Activated T-cell treated with anti-CD3 and anti-CD28 coated beads, Interleukin-2, amount 50 U/mL, for 4 hours (primary cell): ENCODE results near the gene NUF2. TPM values are rescaled to one million over a fixed set of nuclear protein-coding genes. Genes with fewer than 3 reads are reported as not detected.
"Not testable (repeated sequence)": the region's sequence is repeated elsewhere in the genome, so short reads cannot be mapped to it uniquely, and the experiment has no call there.

ENCODE experiments used
- ATAC-seq, 2 donors: fragments of 200-7000 bp; cut with Tn5 transposase; one replicate each; pipeline ENCODE4 v1.10.0; 2021
- DNase-seq: peaks from one replicate; pipeline ENCODE4 v3.0.0-alpha.2; 2020
- H3K27me3 Mint-ChIP-seq: one replicate; pipeline ENCODE4 v1.8.0; 2021; ENCODE audit warnings: low read depth, mixed read lengths
- H3K36me3 Mint-ChIP-seq: one replicate; pipeline ENCODE4 v1.8.0; 2022; ENCODE audit warnings: mixed read lengths; ENCODE audit not compliant: insufficient read depth
- H3K4me1 Mint-ChIP-seq: one replicate; pipeline ENCODE4 v1.8.0; 2021; ENCODE audit warnings: low read depth, mixed read lengths
- H3K4me3 Mint-ChIP-seq: one replicate; pipeline ENCODE4 v1.8.0; 2021; ENCODE audit warnings: mild to moderate bottlenecking, moderate library complexity, mixed read lengths
- H3K9me3 Mint-ChIP-seq: one replicate; pipeline ENCODE4 v1.8.0; 2021; ENCODE audit warnings: mixed read lengths
- total RNA-seq, 3 donors: library from RNA; stranded (reverse); gene quantifications; one replicate each; pipeline ENCODE4 v1.2.1, GENCODE V29; 2021

NUF2 gene
- 1 to 10 TPM; 4.9 to 6.7 (median 6.4) TPM for total RNA-seq

- H3K9me3 Mint-ChIP-seq: no peaks in the 10 kb centered on the region
- peak; percentile 94 for DNase-seq
- no peaks in the 10 kb centered on the region for H3K27me3 Mint-ChIP-seq
- H3K36me3 Mint-ChIP-seq: no peaks in the 10 kb centered on the region
- peak; percentile 97 to 98 for ATAC-seq
- H3K4me1 Mint-ChIP-seq: peaks cover 19% of the 10 kb centered on the region
- H3K4me3 Mint-ChIP-seq: peak within 1 kb of the TSS; percentile 89
These were observed at the start of gene NUF2 for GRCh38 chr1:163321311-163322305. Gene NUF2, plus strand, starts transcription at chr1:163321954. Its CDS starts 4,098 bp downstream, at chr1:163326052.

- Mint-ChIP-seq H3K9me3 (peaks cover 11% of the 10 kb centered on the region), H3K4me3 (no peak overlapping the region), H3K4me1 (no peaks in the 10 kb centered on the region), H3K27me3 (no peaks in the 10 kb centered on the region), H3K36me3 (peaks cover 20% of the 10 kb centered on the region)
- no peak for ATAC-seq
- DNase-seq: no peak
These were observed 47.9 kb upstream of the NUF2 start for GRCh38 chr1:163273766-163274441.

DNA sequence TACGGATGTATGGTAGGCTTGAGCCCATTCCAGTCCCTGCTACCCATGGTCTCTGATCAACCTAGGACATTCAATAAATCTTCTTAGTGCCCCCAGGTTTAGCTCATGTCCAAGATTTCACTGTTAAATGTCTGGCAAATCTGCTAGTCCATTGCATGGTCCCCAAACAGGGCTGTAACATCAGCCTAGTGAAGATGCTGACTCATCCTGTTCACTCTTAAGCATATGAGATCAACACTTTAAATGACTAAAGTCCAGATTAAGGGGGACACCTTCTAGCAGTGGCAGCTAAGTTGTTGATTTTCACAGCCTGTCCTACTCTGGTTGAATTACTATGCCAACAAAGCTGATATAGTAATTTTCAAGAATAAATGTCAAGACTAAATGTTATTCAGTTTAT is 46.5 kb upstream of the NUF2 start:
- DNase-seq: no peak
- ATAC-seq: no peak
- no peak overlapping the region for H3K4me3 Mint-ChIP-seq
- H3K36me3 Mint-ChIP-seq: peaks cover 22% of the 10 kb centered on the region
- H3K9me3 Mint-ChIP-seq: peaks cover 23% of the 10 kb centered on the region
- no peaks in the 10 kb centered on the region for H3K27me3 Mint-ChIP-seq
- no peaks in the 10 kb centered on the region for H3K4me1 Mint-ChIP-seq

- H3K4me1 Mint-ChIP-seq: no peaks in the 10 kb centered on the region
- H3K4me3 Mint-ChIP-seq: no peak overlapping the region
- DNase-seq: no peak
- ATAC-seq: no peak
- no peaks in the 10 kb centered on the region for H3K27me3 Mint-ChIP-seq
- peaks cover 25% of the 10 kb centered on the region for H3K36me3 Mint-ChIP-seq
- H3K9me3 Mint-ChIP-seq: peaks cover 35% of the 10 kb centered on the region
These were observed 43.2 kb upstream of the NUF2 start for GRCh38 chr1:163278602-163279001.

DNA sequence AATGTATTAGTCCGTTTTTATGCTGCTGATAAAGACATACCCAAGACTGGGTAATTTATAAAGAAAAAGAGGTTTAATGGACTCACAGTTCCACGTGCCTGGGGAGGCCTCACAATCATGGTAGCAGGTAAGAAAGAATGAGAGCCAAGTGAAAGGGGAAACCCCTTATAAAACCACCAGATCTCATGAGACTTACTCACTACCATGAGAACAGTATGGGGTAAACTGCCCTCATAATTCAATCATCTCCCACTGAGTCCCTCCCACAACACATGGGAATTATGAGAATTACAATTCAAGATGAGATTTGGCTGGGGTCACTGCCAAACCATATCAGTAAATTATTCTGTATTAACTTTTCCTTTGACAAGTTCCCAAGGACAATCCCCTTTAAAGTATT is 36.9 kb upstream of the NUF2 start:
- Mint-ChIP-seq H3K36me3 (peaks cover 18% of the 10 kb centered on the region), H3K9me3 (peaks cover 14% of the 10 kb centered on the region)
- not testable (repeated sequence) for DNase-seq, H3K4me1 Mint-ChIP-seq, H3K27me3 Mint-ChIP-seq, H3K4me3 Mint-ChIP-seq, ATAC-seq

GRCh38 chr1:163290025-163290640 is 31.6 kb upstream of the NUF2 start:
- no peak overlapping the region for H3K4me3 Mint-ChIP-seq
- ATAC-seq (no peak), DNase-seq (no peak)
- no peaks in the 10 kb centered on the region for H3K27me3 Mint-ChIP-seq
- peaks cover 4% of the 10 kb centered on the region for H3K4me1 Mint-ChIP-seq
- peaks cover 7% of the 10 kb centered on the region for H3K9me3 Mint-ChIP-seq
- peaks cover 22% of the 10 kb centered on the region for H3K36me3 Mint-ChIP-seq

DNA sequence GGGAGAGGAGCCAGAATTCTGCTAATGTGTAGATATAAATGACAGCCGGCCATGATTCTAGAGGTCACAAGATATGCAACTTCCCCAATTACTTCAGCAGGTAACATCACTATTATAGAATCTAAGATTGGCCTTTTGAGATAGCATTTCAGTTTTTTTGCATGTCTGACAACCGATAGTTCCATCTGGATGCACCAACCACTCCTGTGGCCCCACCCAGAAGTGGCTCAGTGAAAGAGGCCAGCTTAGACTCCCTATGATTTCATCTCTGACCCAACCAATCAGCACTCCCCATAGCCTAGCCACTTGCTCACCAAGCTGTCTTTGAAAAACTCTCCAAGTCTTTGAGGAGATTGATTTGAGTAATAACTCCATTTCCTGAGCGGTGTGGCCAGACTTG is 30.3 kb upstream of the NUF2 start:
- no peaks in the 10 kb centered on the region for H3K27me3 Mint-ChIP-seq
- DNase-seq: no peak
- ATAC-seq: no peak
- peaks cover 25% of the 10 kb centered on the region for H3K36me3 Mint-ChIP-seq
- H3K4me3 Mint-ChIP-seq: no peak overlapping the region
- H3K4me1 Mint-ChIP-seq: peaks cover 4% of the 10 kb centered on the region
- H3K9me3 Mint-ChIP-seq: peaks cover 7% of the 10 kb centered on the region

DNA sequence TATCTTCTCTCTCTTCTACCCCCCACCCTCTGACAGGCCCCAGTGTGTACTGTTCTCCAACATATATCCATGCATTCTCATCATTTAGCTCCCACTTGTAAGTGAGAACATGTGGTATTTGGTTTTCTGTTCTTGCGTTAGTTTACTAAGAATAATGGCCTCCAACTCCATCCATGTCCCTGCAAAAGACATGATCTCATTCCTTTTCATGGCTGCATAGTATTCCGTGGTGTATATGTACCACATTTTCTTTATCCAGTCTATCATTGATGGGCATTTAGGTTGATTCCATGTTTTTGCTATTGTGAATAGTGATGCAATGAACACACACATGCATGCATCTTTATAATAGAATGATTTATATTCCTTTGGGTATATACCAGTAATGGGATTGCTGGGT is 29.6 kb upstream of the NUF2 start:
- not testable (repeated sequence) for H3K4me1 Mint-ChIP-seq, H3K27me3 Mint-ChIP-seq, H3K4me3 Mint-ChIP-seq, DNase-seq, ATAC-seq, H3K9me3 Mint-ChIP-seq
- H3K36me3 Mint-ChIP-seq: peaks cover 22% of the 10 kb centered on the region

DNA sequence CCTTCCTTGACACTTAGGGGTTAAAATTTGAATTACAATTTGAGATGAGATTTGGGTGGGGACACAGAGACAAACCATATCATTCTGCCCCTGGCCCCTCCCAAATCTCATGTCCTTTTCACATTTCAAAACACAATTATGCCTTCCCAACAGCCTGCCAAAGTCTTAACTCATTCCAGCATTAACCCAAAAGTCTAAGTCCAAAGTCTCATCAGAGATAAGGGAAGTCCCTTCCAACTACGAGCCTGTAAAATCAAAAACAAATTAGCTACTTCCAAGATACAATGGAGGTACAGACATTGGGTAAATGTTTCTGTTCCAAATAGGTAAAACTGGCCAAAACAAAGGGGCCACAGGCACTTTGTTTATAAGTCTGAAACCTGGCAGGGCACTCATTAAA is 28.3 kb upstream of the NUF2 start:
- not testable (repeated sequence) for H3K4me3 Mint-ChIP-seq, ATAC-seq, DNase-seq, H3K4me1 Mint-ChIP-seq, H3K9me3 Mint-ChIP-seq, H3K27me3 Mint-ChIP-seq
- peaks cover 26% of the 10 kb centered on the region for H3K36me3 Mint-ChIP-seq

DNA sequence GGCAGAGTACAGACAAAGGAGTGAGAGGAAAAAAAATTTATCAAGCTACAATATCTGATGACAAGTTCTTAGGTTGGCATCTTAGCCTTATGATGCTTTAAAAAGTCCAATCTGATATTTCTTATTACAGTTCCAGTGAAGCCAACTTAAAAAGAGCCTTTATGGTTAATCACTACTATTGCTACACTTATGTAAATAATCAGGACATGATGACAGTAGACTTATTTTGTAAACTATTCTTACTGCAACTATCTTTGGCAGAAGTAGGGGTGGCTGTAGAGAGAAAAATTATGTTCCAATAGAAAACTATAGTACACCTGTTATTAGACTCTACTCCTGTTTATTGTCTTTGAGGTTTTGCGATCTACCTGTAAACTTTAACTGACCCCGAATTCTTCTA is 25.8 kb upstream of the NUF2 start:
- H3K9me3 Mint-ChIP-seq: peaks cover 7% of the 10 kb centered on the region
- H3K4me1 Mint-ChIP-seq: no peaks in the 10 kb centered on the region
- no peak for ATAC-seq
- H3K36me3 Mint-ChIP-seq: peaks cover 47% of the 10 kb centered on the region
- DNase-seq: no peak
- no peak overlapping the region for H3K4me3 Mint-ChIP-seq
- no peaks in the 10 kb centered on the region for H3K27me3 Mint-ChIP-seq

- H3K36me3 Mint-ChIP-seq: peaks cover 49% of the 10 kb centered on the region
- DNase-seq: no peak
- H3K9me3 Mint-ChIP-seq: peaks cover 7% of the 10 kb centered on the region
- no peak overlapping the region for H3K4me3 Mint-ChIP-seq
- no peaks in the 10 kb centered on the region for H3K4me1 Mint-ChIP-seq
- H3K27me3 Mint-ChIP-seq: no peaks in the 10 kb centered on the region
- ATAC-seq: no peak
These were observed 25.1 kb upstream of the NUF2 start for GRCh38 chr1:163296504-163297263.

DNA sequence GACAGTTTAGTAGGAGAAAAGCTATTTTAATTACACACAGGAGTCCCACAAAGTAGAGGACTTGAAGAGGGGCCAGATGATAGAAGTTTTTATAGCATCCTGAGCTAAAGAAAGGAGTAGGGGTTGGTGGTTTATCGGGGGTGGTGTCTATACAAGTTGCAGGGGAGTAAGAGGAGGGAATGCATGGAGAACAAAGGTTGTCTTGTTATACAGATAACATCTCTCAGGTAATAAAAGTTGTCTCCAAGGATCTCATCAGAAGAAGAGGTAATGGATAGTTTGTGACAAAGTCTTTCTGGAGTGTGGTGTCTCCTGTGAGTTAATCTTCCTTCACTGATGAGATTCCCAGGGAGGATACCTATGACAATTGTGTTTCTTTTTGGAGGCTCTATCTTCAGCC is 23.4 kb upstream of the NUF2 start:
- Mint-ChIP-seq H3K4me1 (no peaks in the 10 kb centered on the region), H3K36me3 (peaks cover 50% of the 10 kb centered on the region), H3K9me3 (no peaks in the 10 kb centered on the region), H3K27me3 (no peaks in the 10 kb centered on the region), H3K4me3 (no peak overlapping the region)
- ATAC-seq: no peak
- no peak for DNase-seq

GRCh38 chr1:163300568-163300967 is 21.2 kb upstream of the NUF2 start:
- ATAC-seq: no peak
- DNase-seq: no peak
- Mint-ChIP-seq H3K27me3 (no peaks in the 10 kb centered on the region), H3K9me3 (no peaks in the 10 kb centered on the region), H3K4me3 (no peak overlapping the region), H3K36me3 (peaks cover 57% of the 10 kb centered on the region), H3K4me1 (no peaks in the 10 kb centered on the region)

GRCh38 chr1:163303561-163303960 is 18.2 kb upstream of the NUF2 start:
- no peak for ATAC-seq
- H3K36me3 Mint-ChIP-seq: peaks cover 50% of the 10 kb centered on the region

More at GRCh38 chr1:163303561-163303960, 18.2 kb upstream of the NUF2 start:
- Mint-ChIP-seq H3K27me3 (no peaks in the 10 kb centered on the region), H3K4me1 (no peaks in the 10 kb centered on the region), H3K4me3 (no peak overlapping the region), H3K9me3 (no peaks in the 10 kb centered on the region)
- DNase-seq: no peak
